Stimulated activated CD4-positive, alpha-beta T cell treated with anti-CD3 and anti-CD28 coated beads, Interleukin-12 subunit alpha, Interleukin-12 subunit beta, amount 100 ng/mL, for 24 hours (primary cell): ENCODE results near the gene CGB8.

Experiments used
- DNase-seq, 2 experiments: peaks; one replicate each; pipeline ENCODE4 v3.0.0-alpha.2; 2020; ENCODE audit warnings: low read depth in 2 of 2

The CGB8 gene

DNA sequence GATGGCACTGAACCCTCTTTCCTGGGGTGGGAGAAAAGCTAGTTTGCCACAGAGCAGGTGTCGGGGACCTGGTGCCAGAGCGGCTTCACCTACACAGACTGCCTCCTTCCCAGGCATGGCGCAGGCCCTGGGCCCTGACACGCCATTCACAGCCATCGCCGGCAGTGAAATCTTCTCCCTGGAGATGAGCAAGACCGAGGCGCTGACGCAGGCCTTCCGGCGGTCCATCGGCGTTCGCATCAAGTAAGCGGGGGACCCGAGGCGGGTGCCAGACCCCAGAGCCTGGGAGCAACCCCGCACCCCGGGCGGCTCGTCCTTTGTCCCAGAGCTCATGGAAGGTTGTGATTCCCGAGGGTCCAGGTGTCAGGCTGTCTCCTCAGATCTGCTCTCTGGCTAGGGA lies 42.0 kb downstream of the CGB8 start:
- DNase-seq, result no peak

DNA sequence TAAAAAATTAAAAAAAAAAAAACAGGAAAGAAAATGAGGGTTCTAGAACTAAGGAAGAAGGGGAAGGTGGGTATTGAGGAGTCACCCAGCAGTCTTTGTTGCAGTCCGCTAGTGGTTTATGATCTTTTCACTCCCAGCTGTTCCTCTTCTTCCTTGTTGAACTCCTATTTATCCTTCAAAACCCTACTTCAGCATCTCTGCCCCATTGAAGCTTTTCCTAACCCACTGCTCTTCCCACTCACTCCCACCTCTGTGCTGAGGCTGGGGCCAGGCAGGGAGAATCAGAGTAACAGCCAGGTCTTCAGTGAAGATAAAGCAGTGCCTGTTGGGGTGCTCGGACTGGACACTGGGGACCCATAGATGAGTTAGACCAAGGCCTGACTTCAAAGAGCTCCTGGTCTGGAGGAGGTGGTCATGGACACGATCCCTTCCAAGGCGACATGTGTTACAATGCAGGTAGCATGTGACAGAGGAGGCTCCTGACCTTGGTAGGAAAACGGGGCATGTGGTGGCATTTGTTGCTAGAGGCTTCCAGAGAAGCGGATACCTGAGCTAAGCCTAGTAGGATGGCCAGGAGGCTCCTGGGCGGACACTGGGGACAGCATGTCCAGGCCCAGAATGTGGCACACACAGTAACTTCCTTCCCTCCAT lies 43.8 kb downstream of the CGB8 start:
- no peak for DNase-seq

DNA sequence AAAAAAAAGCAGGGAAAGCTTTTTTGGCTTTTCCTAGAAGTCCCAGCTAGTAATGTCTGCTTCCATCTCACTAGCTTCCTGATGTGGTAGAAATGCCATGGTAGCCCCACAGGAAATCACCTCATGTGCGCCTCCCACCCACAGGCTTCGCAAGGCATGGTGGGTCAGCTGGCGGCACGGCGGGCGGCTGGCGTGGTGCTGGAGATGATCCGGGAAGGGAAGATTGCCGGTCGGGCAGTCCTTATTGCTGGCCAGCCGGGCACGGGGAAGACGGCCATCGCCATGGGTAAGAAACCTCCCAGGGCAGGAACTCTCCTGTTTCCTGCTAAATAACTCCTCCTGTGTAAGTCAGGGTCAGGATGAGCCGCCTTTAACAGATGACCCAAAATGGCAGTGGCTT lies 44.8 kb downstream of the CGB8 start:
- DNase-seq, result no peak

DNA sequence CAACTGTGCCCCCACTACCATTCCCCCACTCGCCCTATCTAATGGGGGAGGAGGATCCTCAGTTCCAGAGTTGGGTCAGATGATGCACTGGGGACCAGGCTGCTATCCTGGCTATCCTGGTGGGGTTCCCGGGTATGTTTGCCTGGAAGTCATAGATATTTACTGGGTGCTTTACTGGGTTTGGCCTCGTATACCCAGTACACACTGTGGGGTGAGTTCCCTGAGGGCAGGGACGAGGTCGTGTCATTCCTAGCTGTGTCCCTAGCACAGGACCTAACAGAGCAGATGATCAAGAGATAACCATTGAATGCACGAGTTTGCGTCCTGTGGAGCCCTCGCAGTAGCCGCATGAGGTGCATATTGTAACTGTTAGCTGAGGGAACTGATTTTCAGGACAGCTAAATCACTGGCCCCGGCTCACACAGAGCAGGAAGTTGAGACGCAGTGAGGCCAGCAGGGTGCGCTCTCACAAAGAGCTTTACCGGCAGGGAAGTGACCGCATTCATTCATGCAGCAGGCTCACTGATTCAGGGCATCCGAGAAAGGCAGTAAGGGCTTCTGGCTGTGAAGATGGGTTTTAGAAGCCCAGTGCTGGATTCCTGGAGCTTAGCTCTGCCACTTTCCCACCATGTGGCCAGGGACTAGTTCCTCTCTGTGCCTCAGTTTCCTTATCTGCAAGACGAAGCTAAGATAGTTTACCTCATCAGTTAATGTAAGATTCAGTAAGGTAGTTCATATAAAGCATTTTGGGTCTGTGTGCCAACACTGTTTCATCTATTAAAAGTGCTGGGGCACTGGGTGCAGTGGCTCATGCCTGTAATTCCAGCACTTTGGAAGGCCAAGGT lies 49.2 kb downstream of the CGB8 start:
- peak in 1 of 2 experiments; percentile 61 for DNase-seq

DNA sequence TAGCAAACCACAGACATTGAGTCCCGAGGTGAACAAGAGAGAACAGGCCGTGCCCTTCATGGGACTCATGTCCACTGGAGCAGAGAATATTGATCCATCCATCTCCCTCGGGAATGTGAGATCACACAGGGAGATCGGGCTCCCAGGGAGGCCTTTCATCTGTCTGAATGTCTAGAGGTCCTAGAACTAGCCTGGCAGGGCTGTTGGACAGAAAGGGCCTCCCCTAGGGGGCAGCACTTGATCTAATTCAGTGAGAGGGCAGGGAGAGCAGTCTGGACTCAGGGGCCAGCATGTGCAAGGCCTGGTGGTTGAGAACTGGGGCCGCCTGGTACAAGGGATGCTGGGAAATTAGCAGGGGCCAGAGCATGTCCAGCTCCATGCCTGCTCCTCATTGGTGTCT lies 50.9 kb downstream of the CGB8 start:
- DNase-seq, result peak in 1 of 2 experiments; percentile 48
